ENCODE results near the gene JAKMIP2. TPM values are rescaled to one million over a fixed set of nuclear protein-coding genes. Genes with fewer than 3 reads are reported as not detected.

The JAKMIP2 gene
- total RNA-seq, 1 donor from 2014 or later, result 1.8 TPM

- peaks cover 5% of the 10 kb centered on the region for H3K36me3 Mint-ChIP-seq (ENCODE audit: unreplicated experiment)
- no peak overlapping the region for H3K27ac Mint-ChIP-seq (ENCODE audit: unreplicated experiment)
- no peaks in the 10 kb centered on the region for H3K4me1 Mint-ChIP-seq (ENCODE audit: unreplicated experiment)
- no peak overlapping the region for H3K4me3 Mint-ChIP-seq (ENCODE audit: unreplicated experiment)
- peaks cover 14% of the 10 kb centered on the region for H3K9me3 Mint-ChIP-seq (ENCODE audit: unreplicated experiment)
- no peaks in the 10 kb centered on the region for H3K27me3 Mint-ChIP-seq (ENCODE audit: unreplicated experiment)
- TF ChIP-seq, protein P1, sequence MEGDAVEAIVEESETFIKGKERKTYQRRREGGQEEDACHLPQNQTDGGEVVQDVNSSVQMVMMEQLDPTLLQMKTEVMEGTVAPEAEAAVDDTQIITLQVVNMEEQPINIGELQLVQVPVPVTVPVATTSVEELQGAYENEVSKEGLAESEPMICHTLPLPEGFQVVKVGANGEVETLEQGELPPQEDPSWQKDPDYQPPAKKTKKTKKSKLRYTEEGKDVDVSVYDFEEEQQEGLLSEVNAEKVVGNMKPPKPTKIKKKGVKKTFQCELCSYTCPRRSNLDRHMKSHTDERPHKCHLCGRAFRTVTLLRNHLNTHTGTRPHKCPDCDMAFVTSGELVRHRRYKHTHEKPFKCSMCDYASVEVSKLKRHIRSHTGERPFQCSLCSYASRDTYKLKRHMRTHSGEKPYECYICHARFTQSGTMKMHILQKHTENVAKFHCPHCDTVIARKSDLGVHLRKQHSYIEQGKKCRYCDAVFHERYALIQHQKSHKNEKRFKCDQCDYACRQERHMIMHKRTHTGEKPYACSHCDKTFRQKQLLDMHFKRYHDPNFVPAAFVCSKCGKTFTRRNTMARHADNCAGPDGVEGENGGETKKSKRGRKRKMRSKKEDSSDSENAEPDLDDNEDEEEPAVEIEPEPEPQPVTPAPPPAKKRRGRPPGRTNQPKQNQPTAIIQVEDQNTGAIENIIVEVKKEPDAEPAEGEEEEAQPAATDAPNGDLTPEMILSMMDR (IDR thresholded peaks at IDR 0.05), result no peak
- no peak for DNase-seq (ENCODE audit: extremely low spot score, unreplicated experiment)
Observed at GRCh38 chr5:147658293-147658932, 124.1 kb downstream of the JAKMIP2 start.

DNA sequence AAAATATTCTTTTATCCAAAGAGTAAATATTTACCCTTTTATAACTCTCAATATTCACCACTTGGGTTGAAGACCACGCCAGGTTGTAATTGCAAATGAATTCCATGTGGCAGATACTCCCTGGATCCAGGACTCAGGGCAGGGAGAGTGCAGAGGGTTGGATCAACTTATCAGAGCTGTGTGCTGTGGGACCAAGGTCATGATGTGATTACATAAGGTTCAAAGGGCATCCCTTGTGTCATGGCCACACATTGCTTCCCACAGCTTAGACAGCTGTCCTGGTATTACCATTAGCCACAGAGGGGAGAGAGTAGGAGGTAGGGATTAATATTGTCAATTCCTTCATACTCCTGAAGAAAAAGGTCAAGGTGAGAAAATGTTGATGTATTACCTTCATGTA lies 133.9 kb downstream of the JAKMIP2 start:
- Mint-ChIP-seq H3K27me3 (ENCODE audit: unreplicated experiment) (no peaks in the 10 kb centered on the region), H3K36me3 (ENCODE audit: unreplicated experiment) (no peaks in the 10 kb centered on the region), H3K4me3 (ENCODE audit: unreplicated experiment) (no peak overlapping the region), H3K9me3 (ENCODE audit: unreplicated experiment) (no peaks in the 10 kb centered on the region), H3K27ac (ENCODE audit: unreplicated experiment) (no peak overlapping the region), H3K4me1 (ENCODE audit: unreplicated experiment) (no peaks in the 10 kb centered on the region)
- TF ChIP-seq, protein P1 (IDR thresholded peaks at IDR 0.05), result no peak
- DNase-seq (ENCODE audit: extremely low spot score, unreplicated experiment), result no peak

DNA sequence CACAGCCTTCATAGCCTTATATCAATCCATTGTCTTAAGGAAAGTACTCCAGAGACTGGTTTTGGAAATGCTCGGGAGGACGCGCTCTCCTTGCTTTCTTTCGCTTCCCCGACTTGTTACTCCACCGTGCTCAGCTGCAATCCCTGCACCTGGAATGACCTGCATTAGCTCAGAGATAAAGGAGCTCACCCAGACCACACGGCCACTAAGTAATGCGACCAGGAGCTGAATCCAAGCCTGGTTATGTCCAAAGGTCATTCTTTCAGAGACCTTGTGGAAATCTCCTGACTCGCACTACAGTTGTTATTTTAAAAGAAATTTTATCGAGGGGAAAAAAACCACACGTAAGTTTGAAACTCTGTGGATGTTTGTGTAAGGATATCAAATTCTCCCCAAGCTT lies 137.3 kb downstream of the JAKMIP2 start:
- DNase-seq (ENCODE audit: extremely low spot score, unreplicated experiment), result no peak
- no peaks in the 10 kb centered on the region for H3K27me3 Mint-ChIP-seq (ENCODE audit: unreplicated experiment)
- H3K9me3 Mint-ChIP-seq (ENCODE audit: unreplicated experiment), result no peaks in the 10 kb centered on the region
- H3K4me3 Mint-ChIP-seq (ENCODE audit: unreplicated experiment), result no peak overlapping the region
- no peaks in the 10 kb centered on the region for H3K36me3 Mint-ChIP-seq (ENCODE audit: unreplicated experiment)
- no peak overlapping the region for H3K27ac Mint-ChIP-seq (ENCODE audit: unreplicated experiment)
- H3K4me1 Mint-ChIP-seq (ENCODE audit: unreplicated experiment), result no peaks in the 10 kb centered on the region
- TF ChIP-seq, protein P1 (IDR thresholded peaks at IDR 0.05), result no peak

- Mint-ChIP-seq H3K9me3 (ENCODE audit: unreplicated experiment) (no peaks in the 10 kb centered on the region), H3K27me3 (ENCODE audit: unreplicated experiment) (no peaks in the 10 kb centered on the region), H3K27ac (ENCODE audit: unreplicated experiment) (no peak overlapping the region), H3K4me3 (ENCODE audit: unreplicated experiment) (no peak overlapping the region), H3K4me1 (ENCODE audit: unreplicated experiment) (no peaks in the 10 kb centered on the region), H3K36me3 (ENCODE audit: unreplicated experiment) (no peaks in the 10 kb centered on the region)
- no peak for DNase-seq (ENCODE audit: extremely low spot score, unreplicated experiment)
- TF ChIP-seq, protein P1 (IDR thresholded peaks at IDR 0.05), result no peak
Observed at GRCh38 chr5:147644460-147644859, 138.1 kb downstream of the JAKMIP2 start.

DNA sequence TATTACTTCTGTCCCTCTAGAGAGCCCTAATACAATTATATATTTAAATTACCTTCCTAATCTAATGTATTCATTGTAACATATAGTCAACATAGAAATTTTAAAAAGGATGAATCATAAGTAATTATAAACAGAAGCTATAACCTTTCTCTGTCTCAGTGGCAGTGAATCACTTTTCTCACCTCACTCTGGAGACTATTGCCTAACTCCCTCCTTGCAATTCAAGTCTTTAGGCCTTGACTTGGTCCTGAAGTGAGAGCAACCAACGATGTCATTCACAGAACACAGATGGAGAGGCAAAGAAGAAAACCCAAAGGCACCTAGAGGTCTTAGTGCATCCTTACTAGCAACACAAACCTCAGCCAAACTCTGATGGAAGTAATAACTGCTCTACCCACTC lies 139.4 kb downstream of the JAKMIP2 start:
- Mint-ChIP-seq H3K9me3 (ENCODE audit: unreplicated experiment) (no peaks in the 10 kb centered on the region), H3K36me3 (ENCODE audit: unreplicated experiment) (no peaks in the 10 kb centered on the region), H3K27me3 (ENCODE audit: unreplicated experiment) (no peaks in the 10 kb centered on the region), H3K4me3 (ENCODE audit: unreplicated experiment) (no peak overlapping the region), H3K27ac (ENCODE audit: unreplicated experiment) (no peak overlapping the region), H3K4me1 (ENCODE audit: unreplicated experiment) (no peaks in the 10 kb centered on the region)
- DNase-seq (ENCODE audit: extremely low spot score, unreplicated experiment), result no peak
- TF ChIP-seq, protein P1 (IDR thresholded peaks at IDR 0.05), result no peak

Measured in osteocyte (in vitro differentiated cells).